GM18951 (cell line): ENCODE measurements around the gene PIK3R6.

Experiments used
- POLR2A ChIP-seq: IDR thresholded peaks from 4 replicates; pipeline ENCODE4 v1.6.1; 2011; ENCODE audit warnings: mild to moderate bottlenecking; ENCODE audit not compliant: insufficient read length, insufficient read depth; ENCODE audit errors: extremely low read depth
- in situ Hi-C: fragments of 300-500 bp; cut with MboI; formaldehyde crosslinking; loops from one replicate; pipeline ENCODE4 v1.12.0; 2022; ENCODE audit warnings: low sequenced_read_pairs, mixed read lengths, inconsistent platforms; ENCODE audit not compliant: unreplicated experiment

The PIK3R6 gene

GRCh38 chr17:8757189-8757588 is 110.3 kb downstream of the PIK3R6 start:
- in situ Hi-C loops: no loop called here
- TF ChIP-seq POLR2A: no peak

GRCh38 chr17:8755590-8756255 is 111.8 kb downstream of the PIK3R6 start:
- no peak for TF ChIP-seq POLR2A
- in situ Hi-C loops: no loop called here

GRCh38 chr17:8754890-8755289 is 112.6 kb downstream of the PIK3R6 start:
- no peak for TF ChIP-seq POLR2A
- in situ Hi-C loops: no loop called here

- no peak for TF ChIP-seq POLR2A
- in situ Hi-C loops: no loop called here
These were observed 113.5 kb downstream of the PIK3R6 start for GRCh38 chr17:8753976-8754440.

- in situ Hi-C loops: no loop called here
- no peak for TF ChIP-seq POLR2A
These were observed 114.1 kb downstream of the PIK3R6 start for GRCh38 chr17:8753136-8753975.
